ENCODE data around the gene FOXI3.
"Not testable (repeated sequence)": the region's sequence is repeated elsewhere in the genome, so short reads cannot be mapped to it uniquely, and the experiment has no call there.

FOXI3 gene

GRCh38 chr2:88437010-88437409, 15.5 kb downstream of the FOXI3 start:
- DNase-seq: no peak

GRCh38 chr2:88429929-88430328, 22.6 kb downstream of the FOXI3 start:
- DNase-seq: no peak

- no peak for DNase-seq
Measured at GRCh38 chr2:88423733-88424132, 28.8 kb downstream of the FOXI3 start.

- DNase-seq: not testable (repeated sequence)
Measured at GRCh38 chr2:88419051-88419450, 33.4 kb downstream of the FOXI3 start.

GRCh38 chr2:88416016-88416663, 36.4 kb downstream of the FOXI3 start:
- DNase-seq: no peak

GRCh38 chr2:88408870-88409269, 43.6 kb downstream of the FOXI3 start:
- not testable (repeated sequence) for DNase-seq

- DNase-seq: no peak
Measured at GRCh38 chr2:88400037-88400767, 52.3 kb downstream of the FOXI3 start.

- DNase-seq: no peak
Measured at GRCh38 chr2:88398180-88398579, 54.3 kb downstream of the FOXI3 start.

Measured in activated CD4-positive, alpha-beta T cell treated with anti-CD3 and anti-CD28 coated beads, Interleukin-2, amount 50 U/mL, for 48 hours (primary cell).